Fibroblast of lung (primary cell): ENCODE data around the gene APBB1. TPM values are rescaled to one million over a fixed set of nuclear protein-coding genes. Genes with fewer than 3 reads are reported as not detected.

Source experiments
- DNase-seq, 2 donors: peaks; one replicate each; pipeline versions ENCODE4 v3.0.0 to v3.0.0-alpha.2; 2010; ENCODE audit warnings: low read depth in 2 of 2
- H2AFZ ChIP-seq: 2 replicates; pipeline ENCODE4 v1.5.1; 2012; ENCODE audit warnings: low read length, control low read depth, inconsistent platforms
- H3K27ac ChIP-seq: 2 replicates; pipeline ENCODE4 v1.5.1; 2011; ENCODE audit warnings: low read length, control low read depth; ENCODE audit not compliant: insufficient read depth
- H3K27me3 ChIP-seq: 2 replicates; pipeline ENCODE4 v1.5.1; 2011; ENCODE audit warnings: mild to moderate bottlenecking, low read length; ENCODE audit not compliant: control insufficient read depth, insufficient read depth
- H3K36me3 ChIP-seq: 2 replicates; pipeline ENCODE4 v1.5.1; 2011; ENCODE audit warnings: low read length; ENCODE audit not compliant: control insufficient read depth, insufficient read depth
- H3K4me1 ChIP-seq: 2 replicates; pipeline ENCODE4 v1.5.1; 2011; ENCODE audit warnings: low read length; ENCODE audit not compliant: control insufficient read depth, insufficient read depth; ENCODE audit errors: extremely low read depth
- H3K4me2 ChIP-seq: 2 replicates; pipeline ENCODE4 v1.5.1; 2011; ENCODE audit warnings: low read length, control low read depth; ENCODE audit not compliant: insufficient read depth; ENCODE audit errors: extremely low read depth
- H3K4me3 ChIP-seq, 4 experiments: fragments of 200-600 bp in 1 of 4; sonication (generic) in 1 of 4; replicated peaks in 1 of 4; 2 replicates each; pipeline ENCODE4 v1.5.1; 2011 to 2016; ENCODE audit warnings: low read length in 4 of 4, low read depth in 3 of 4, mild to moderate bottlenecking in 3 of 4, control low read depth in 2 of 4, inconsistent platforms in 1 of 4, mixed read lengths in 1 of 4; ENCODE audit not compliant: insufficient read depth in 1 of 4; ENCODE audit errors: control extremely low read depth in 1 of 4
- H3K79me2 ChIP-seq: 2 replicates; pipeline ENCODE4 v1.5.1; 2012; ENCODE audit warnings: mild to moderate bottlenecking, low read length, inconsistent platforms; ENCODE audit not compliant: control insufficient read depth, insufficient read depth
- H3K9ac ChIP-seq: 2 replicates; pipeline ENCODE4 v1.5.1; 2011; ENCODE audit warnings: mild to moderate bottlenecking, low read length, control low read depth; ENCODE audit not compliant: insufficient read depth
- H3K9me3 ChIP-seq: 2 replicates; pipeline ENCODE4 v1.5.1; 2012; ENCODE audit warnings: low read depth, low read length; ENCODE audit not compliant: control insufficient read depth, insufficient read depth
- H4K20me1 ChIP-seq: 2 replicates; pipeline ENCODE4 v1.5.1; 2011; ENCODE audit warnings: low read length; ENCODE audit not compliant: control insufficient read depth, insufficient read depth; ENCODE audit errors: extremely low read depth
- EZH2 ChIP-seq: IDR thresholded peaks from 2 replicates; pipeline ENCODE4 v1.5.1; 2012; ENCODE audit warnings: low read length, control low read depth, mild to moderate bottlenecking; ENCODE audit errors: missing control alignments
- polyA plus RNA-seq, 2 donors: library from polyadenylated mRNA; depleted of rRNA in 1 of 2; stranded (reverse) in 1 of 2; unstranded in 1 of 2; fragments of >200 nt; gene quantifications; 2 replicates each; pipeline ENCODE4 v1.2.1, GENCODE V29; 2011 to 2012; ENCODE audit warnings: missing spikeins in 1 of 2
- total RNA-seq: library from RNA; depleted of rRNA; stranded (reverse); fragments of >200 nt; gene quantifications from 2 replicates; pipeline ENCODE4 v1.2.1, GENCODE V29; 2014
- TF ChIP-seq, protein P1 (sequence below), 2 donors: IDR thresholded peaks in 1 of 2; conservative IDR thresholded peaks in 1 of 2; 1 replicate in 1 of 2; 2 replicates in 1 of 2; pipeline ENCODE4 v1.5.1; 2011 to 2012; ENCODE audit warnings: low read length in 2 of 2, control low read depth in 1 of 2, inconsistent platforms in 1 of 2, low read depth in 1 of 2, mild to moderate bottlenecking in 1 of 2

Gene APBB1
- total and polyA plus RNA-seq, 2 donors (not counting 1 experiment from before 2014, with no cell fraction given): 33.5 to 73.7 TPM

GRCh38 chr11:6415797-6416196 is 3.1 kb downstream of the APBB1 start:
- H3K4me3 ChIP-seq: no peak overlapping the region

DNA sequence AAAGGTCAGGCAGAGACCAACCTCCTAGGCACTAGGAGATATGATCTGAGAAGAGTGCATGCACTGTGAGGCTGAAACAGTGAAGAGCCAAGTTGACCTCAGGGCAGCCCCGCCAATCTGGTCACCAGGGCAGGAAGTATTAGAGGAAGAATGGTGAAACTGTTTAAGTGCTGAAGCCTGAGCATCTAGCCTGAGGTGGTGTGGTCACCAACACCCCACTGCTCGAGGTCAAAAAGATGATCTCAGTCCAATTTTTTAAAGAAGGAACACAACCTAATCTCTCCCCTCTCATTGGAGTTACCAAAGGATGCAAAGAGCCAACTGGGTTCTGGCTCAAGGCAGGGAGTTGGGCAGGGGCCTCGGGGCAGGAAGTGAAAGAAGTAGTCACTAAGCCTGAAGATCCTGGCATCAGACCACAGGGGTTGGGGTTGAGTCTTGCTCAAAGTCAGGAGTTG is 4.0 kb downstream of the APBB1 start:
- no peak overlapping the region for H3K4me3 ChIP-seq
- DNase-seq: no peak
- H3K9ac ChIP-seq: no peak overlapping the region
- H3K27me3 ChIP-seq: no peaks in the 10 kb centered on the region
- H3K4me2 ChIP-seq: no peak overlapping the region
- H3K4me1 ChIP-seq: peaks cover 5% of the 10 kb centered on the region
- TF ChIP-seq, protein P1, sequence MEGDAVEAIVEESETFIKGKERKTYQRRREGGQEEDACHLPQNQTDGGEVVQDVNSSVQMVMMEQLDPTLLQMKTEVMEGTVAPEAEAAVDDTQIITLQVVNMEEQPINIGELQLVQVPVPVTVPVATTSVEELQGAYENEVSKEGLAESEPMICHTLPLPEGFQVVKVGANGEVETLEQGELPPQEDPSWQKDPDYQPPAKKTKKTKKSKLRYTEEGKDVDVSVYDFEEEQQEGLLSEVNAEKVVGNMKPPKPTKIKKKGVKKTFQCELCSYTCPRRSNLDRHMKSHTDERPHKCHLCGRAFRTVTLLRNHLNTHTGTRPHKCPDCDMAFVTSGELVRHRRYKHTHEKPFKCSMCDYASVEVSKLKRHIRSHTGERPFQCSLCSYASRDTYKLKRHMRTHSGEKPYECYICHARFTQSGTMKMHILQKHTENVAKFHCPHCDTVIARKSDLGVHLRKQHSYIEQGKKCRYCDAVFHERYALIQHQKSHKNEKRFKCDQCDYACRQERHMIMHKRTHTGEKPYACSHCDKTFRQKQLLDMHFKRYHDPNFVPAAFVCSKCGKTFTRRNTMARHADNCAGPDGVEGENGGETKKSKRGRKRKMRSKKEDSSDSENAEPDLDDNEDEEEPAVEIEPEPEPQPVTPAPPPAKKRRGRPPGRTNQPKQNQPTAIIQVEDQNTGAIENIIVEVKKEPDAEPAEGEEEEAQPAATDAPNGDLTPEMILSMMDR (conservative IDR thresholded peaks at IDR 0.05 in 1 of 2, IDR thresholded peaks at IDR 0.05 in 1 of 2; ENCODE audit: low read depth in 1 of 2, low read length in 2 of 2): no peak
- TF ChIP-seq EZH2: no peak
- peaks cover 2% of the 10 kb centered on the region for H4K20me1 ChIP-seq
- H3K79me2 ChIP-seq: peaks cover 3% of the 10 kb centered on the region
- H3K9me3 ChIP-seq: no peaks in the 10 kb centered on the region
- H3K36me3 ChIP-seq: peaks cover 2% of the 10 kb centered on the region
- no peak overlapping the region for H3K27ac ChIP-seq
- H2AFZ ChIP-seq: no peak overlapping the region

More at GRCh38 chr11:6415797-6416196, 3.1 kb downstream of the APBB1 start:
- Histone ChIP-seq H3K27ac (no peak overlapping the region), H3K4me2 (no peak overlapping the region), H3K9ac (no peak overlapping the region), H4K20me1 (peaks cover 2% of the 10 kb centered on the region), H3K27me3 (no peaks in the 10 kb centered on the region), H3K4me1 (peaks cover 5% of the 10 kb centered on the region), H2AFZ (no peak overlapping the region), H3K36me3 (peaks cover under 1% of the 10 kb centered on the region), H3K79me2 (peaks cover 3% of the 10 kb centered on the region), H3K9me3 (no peaks in the 10 kb centered on the region)
- TF ChIP-seq EZH2: no peak
- TF ChIP-seq, protein P1 (conservative IDR thresholded peaks at IDR 0.05 in 1 of 2, IDR thresholded peaks at IDR 0.05 in 1 of 2; ENCODE audit: low read depth in 1 of 2, low read length in 2 of 2): no peak
- no peak for DNase-seq

- peaks cover 3% of the 10 kb centered on the region for H3K4me1 ChIP-seq
- no peak for DNase-seq
- no peak overlapping the region for H3K4me3 ChIP-seq
- H3K27me3 ChIP-seq: no peaks in the 10 kb centered on the region
- no peak overlapping the region for H3K9ac ChIP-seq
- H3K36me3 ChIP-seq: peaks cover 2% of the 10 kb centered on the region
- no peak overlapping the region for H3K4me2 ChIP-seq
- peaks cover 3% of the 10 kb centered on the region for H3K79me2 ChIP-seq
- no peaks in the 10 kb centered on the region for H3K9me3 ChIP-seq
- no peak overlapping the region for H3K27ac ChIP-seq
- H4K20me1 ChIP-seq: peaks cover 2% of the 10 kb centered on the region
- H2AFZ ChIP-seq: no peak overlapping the region
- no peak for TF ChIP-seq EZH2
- TF ChIP-seq, protein P1 (conservative IDR thresholded peaks at IDR 0.05 in 1 of 2, IDR thresholded peaks at IDR 0.05 in 1 of 2; ENCODE audit: low read depth in 1 of 2, low read length in 2 of 2): no peak
These were observed 5.1 kb downstream of the APBB1 start for GRCh38 chr11:6413791-6414201.
